GM21526 (cell line): ENCODE measurements around the gene MYO9A.
"Not testable (repeated sequence)": the region's sequence is repeated elsewhere in the genome, so short reads cannot be mapped to it uniquely, and the experiment has no call there.

Experiments
- ATAC-seq: cut with Tn5 transposase; IDR thresholded peaks from one replicate; pipeline ENCODE4 v1.9.1; 2021; ENCODE audit warnings: moderate library complexity; ENCODE audit not compliant: unreplicated experiment, low FRiP score

MYO9A gene

DNA sequence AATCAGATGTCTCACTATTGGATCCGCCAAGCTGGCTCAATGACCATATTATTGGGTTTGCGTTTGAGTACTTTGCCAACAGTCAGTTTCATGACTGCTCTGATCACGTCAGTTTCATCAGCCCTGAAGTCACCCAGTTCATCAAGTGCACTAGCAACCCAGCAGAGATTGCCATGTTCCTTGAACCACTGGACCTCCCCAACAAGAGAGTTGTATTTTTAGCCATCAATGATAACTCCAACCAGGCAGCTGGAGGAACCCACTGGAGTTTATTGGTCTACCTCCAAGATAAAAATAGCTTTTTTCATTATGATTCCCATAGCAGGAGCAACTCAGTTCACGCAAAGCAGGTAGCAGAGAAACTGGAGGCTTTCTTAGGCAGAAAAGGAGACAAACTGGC lies 21.7 kb upstream of the MYO9A start:
- no peak for ATAC-seq

DNA sequence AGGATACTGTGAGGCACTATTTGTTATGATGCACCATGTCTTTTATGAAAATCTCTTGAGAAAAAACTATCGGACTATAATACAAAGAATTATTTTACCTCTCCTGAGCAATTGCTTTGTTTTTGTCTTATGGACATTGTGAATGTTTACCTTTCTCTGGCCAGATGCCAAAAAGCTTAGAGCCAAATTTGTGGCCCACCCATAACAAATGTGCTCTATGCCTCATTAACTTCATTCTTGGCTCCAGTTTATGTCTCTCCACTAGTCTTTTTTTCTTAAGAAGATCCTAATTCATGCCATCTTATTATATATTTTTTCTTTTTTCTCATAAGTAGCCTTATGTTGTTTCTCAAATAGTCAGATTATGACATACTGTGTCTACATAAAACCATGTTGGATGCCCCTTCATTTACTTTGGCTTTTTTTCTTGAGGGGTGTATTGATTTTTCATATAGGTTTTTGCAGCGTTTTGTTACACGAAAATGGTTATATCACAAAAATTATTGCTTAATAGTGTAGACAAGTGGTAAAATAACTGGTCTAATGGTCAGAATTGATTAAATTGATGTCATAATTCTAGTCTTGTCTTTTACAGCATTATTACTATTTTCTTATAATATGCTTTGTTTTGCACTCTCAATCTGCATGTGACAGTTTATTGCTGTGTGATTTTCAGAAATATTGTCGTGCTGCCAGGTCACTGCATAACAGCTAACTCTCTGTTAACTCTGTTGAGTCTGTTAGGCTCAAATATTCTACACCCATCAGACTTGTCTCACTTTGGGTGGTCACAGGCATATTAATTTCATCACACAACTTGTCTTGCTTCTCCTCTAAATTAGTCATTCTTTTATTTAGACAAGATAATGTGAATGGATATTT lies 18.5 kb upstream of the MYO9A start:
- no peak for ATAC-seq

DNA sequence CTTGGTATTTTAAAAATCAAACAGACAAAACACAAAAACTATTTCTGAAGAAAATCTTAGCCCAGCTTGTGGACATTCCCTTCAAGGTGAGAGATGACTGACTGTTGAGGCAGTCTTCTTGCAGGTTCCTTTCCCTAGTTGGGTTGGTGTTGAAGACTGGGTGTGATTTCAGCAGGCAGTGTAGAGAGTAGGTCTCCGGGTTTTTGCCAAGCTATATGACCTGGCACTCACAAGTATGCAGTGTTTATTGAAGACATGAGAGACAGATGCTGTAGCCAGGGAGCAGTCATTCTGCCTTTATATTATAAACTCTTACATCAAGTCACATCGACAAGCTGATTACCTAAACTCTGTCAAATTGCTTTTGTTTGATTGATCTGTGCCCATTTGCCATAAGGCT lies 17.8 kb upstream of the MYO9A start:
- no peak for ATAC-seq

DNA sequence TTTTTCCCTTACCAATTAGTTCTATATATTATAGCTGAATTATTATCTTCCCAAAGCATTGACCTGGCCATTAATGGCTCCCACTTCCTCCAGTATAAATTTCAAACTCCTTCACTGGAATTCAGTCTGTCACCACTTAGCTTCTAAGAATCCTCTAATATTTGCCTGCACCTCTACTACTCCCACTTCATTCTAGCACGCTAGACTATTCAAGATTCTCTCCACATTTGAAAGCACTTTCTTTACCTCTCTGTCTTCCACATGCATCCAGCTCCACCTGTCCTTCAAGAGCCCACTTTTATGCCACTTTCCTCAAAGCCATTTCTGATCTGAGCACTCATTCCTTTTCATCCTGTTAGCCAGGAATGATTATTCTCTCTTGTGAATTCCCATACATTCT lies 15.3 kb upstream of the MYO9A start:
- ATAC-seq = no peak

DNA sequence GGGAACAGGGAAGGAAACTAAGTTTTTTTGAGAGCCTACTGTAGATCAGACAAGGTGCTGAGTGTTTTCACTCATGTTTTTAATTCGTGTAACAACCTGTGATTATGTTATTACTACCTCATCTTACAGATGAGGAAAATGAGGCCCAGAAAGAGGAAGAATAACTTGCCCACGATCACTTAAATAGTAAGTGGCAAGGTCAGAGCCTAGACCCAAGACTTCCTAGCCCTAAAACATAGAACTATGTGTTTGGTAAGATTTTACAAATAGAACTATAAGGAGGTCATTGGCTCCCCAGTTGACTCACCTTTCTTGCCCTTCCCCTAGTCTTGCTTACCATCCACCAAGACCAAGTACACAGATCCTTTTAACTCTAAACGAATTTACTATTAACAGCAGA lies 14.0 kb upstream of the MYO9A start:
- ATAC-seq = no peak

DNA sequence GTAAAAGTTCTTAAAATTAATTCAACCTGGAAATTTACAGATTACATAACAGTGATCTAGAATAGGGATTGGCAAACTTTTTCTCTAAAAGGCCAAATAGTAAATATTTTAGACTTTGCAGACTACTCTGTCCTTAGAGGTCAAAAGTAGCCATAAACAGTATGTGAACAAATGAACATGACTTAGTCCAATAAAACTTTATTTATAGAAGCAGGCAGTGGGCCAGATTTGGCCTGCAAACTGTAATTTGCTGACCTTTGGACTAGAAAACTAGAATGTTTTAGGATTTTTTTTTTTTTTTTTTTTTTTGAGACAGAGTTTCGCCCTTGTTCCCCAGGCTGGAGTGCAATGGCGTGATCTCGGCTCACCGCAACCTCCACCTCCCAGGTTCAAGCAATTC lies 12.3 kb upstream of the MYO9A start:
- ATAC-seq = no peak

DNA sequence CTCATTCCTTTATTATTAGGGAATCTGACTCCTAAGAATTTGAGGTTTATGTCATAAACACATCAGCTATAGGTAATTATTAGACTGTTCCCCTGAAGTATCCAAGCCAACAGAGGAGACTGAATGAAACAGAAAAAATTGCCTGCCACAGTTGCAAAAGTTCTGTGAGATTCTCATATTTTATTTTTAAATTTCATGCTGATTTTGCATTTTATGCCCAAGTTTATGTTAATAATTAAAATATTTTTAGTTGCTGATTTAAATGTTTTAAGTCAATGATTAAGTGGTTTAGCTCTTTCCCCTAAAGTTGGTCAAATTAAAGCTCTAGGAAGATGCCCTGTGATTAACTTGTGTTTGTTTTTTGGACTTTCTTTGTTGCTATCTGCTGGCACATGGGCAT lies 10.4 kb upstream of the MYO9A start:
- ATAC-seq = no peak

DNA sequence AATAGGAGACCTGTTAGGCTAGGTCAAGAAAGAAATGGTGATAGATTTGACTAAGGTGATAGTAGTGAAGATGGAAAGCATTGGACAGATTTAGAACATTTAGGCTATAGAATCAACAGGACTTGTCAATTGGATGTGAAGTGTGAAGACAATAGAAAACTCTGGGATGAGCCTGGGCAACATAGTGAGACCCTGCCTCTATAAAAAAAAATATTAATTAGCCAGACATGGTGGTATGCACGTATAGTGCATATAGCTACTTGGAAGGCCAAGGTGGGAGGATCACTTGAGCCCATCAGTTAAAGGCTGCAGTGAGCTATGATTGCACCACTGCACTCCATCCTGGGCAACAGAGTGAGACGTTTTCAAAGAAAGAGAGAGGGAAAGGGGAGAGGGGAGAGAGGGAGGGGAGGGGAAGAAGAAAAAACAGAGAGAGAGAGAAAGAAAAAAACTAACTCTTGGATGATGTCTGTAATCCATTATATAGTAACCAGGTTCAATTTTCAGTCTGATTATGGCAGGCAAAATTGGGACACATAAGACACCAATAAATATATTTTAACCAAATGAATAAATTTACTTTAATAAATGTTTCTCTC lies 9.9 kb upstream of the MYO9A start:
- ATAC-seq = no peak

DNA sequence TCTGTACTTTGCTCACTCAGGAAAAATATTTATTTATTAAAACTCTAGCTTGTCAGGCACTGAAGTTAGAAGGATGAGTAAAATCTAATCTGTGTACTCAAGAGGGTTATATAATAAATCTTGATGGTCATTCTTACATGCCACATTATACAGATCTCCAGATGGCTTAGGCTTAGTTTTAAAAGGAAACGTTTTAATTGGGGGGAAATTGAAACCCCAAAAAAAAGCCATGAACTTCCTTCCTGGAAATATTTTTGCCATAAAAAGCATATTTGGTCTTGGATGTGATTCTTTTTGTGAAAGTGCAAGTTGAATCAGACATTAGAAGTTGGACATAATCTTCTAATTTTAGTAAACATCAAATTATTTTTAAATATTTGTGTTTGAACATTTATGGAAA lies 6.3 kb upstream of the MYO9A start:
- no peak for ATAC-seq

DNA sequence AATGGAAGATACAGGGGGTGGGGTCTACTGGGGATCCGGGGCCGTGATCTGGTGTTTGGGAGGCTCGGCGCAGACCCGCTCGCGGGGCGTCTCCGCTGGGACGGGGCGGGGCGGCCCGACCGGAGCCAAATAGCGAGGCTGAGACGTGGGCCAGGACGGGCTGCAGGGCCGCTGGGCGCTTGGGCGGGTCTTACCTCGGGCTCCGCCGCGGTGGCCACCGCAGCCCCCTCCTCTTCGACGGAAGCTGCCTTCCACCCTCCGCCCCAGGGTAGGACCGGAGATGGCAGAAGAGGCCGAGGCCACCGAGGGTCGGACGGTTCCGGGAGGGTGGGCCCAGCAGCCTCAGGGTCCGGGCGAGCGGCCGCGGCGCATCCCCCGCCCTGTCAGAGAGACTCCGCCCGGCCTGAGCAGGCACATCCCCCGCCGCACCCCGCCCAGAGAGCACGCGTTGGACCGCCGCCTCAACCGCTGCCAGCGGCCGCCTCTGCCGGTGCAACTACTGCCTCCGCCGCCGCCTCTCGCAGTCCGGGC lies 399 bp downstream of the MYO9A start:
- ATAC-seq = peak; percentile 59

DNA sequence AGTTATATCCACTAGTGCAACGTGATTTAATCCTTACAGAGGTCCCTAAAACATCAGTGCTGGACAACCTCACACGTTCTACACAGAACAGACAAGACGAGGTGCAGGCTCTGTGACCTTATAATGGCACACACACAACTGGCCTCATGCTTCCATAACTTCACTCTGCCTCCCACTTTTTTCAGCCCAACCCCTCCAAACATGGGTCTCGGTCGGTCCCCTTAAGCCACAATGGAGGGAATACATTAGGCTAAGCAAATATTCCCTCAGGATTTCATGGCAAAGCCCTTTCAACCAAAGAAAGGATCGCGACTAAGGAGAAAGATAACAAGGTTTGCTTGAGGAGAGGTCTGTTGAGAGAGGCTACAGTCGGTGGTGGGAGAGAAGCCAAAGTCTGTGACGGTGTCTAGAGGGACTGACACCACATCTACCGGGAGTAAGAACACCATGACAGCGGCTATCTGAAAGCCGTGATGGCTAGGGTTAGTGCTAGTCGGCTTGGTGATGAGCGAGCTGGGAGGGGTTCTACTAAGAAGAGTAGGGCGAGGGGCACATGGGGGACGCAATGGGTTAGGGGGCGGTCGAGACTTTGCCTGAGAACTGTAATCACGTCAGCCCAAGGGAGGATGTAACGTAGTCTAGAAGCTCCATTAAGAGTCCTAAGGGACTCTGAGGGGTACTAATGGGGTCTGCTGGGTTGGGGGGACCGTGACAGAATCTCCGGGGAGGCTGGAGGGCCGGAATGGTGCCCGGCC lies 1.0 kb downstream of the MYO9A start:
- no peak for ATAC-seq

DNA sequence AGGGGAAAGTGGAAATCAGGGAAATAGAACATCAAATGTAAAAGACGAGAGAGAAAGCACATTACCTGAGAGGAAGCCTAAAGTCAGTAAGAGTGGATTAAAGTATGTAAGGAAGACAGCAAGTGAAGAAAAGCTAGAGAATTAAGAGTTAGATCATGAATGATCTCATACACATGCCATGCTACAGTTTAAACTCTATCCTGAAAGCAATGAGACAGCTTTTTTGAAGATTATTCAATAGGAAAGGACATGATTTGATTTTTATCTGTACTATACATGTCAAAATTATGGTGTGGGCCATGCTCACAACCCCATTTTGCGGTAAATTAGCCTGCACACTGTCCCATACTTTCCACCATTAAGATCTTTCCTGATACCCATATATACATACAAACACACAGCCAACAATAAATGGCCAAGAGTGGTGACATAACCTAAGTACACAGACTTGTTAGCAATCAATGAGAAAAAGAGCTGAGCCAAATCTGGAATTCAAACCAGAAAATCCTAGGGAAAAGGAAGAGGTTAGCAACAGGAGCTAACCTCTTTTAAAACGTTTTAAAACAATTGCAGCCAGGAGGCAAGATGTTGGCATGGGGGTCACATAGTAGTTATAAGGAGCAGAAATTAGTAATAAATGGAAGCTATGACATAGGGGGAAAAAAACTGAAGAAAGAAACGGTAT lies 4.5 kb downstream of the MYO9A start:
- no peak for ATAC-seq

DNA sequence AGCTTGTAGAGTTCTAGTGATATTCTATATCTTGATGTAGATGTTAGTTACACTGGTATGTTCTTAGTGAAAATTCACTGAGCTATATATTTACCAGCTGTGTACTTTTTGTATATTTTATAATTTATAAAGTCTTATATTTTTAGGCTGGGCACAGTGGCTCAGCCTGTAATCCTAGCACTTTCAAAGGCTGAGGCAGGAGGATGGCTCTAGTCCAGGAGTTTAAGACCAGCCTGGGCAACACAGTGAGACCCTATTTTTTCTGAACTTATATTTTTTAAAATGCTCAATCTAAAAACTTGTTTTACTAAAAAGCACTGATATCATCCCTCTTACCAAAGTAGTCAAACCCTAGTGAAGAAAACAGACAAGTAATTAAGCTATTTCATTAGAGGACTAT lies 5.1 kb downstream of the MYO9A start:
- ATAC-seq = no peak

DNA sequence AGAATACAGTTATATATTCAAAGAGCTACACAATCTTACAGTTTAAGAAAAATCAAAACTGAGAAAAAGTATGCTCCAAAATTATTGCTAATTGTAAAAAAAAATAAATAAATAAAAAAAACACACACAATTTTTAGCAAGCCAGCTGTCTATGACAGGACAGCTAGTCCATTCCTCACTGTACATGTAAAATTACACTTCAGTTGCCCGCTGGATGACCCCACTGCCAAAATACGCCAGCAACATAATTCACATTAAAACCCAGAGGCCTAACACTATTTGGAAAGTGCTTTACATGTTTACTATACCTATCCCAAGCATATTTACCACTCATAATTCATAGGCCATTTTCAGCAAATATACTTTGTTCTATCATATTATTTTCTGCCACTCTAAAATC lies 5.8 kb downstream of the MYO9A start:
- ATAC-seq = no peak

DNA sequence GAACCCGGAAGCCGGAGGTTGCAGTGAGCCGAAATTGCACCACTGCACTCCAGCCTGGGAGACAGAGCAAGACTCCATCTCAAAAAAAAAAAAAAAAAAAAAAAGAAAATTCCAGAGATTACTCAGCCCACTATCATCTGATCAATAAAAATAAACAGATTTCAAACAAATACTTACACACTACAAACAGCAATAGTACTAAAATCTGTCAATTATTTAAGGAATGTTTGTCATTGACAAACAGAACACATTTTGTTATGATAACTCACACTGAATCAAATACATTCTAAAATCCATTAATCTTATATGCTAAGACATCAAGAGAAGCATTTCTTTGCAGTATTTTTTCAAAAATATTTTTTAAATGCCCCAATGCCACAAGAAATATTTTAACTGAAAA lies 7.6 kb downstream of the MYO9A start:
- no peak for ATAC-seq

DNA sequence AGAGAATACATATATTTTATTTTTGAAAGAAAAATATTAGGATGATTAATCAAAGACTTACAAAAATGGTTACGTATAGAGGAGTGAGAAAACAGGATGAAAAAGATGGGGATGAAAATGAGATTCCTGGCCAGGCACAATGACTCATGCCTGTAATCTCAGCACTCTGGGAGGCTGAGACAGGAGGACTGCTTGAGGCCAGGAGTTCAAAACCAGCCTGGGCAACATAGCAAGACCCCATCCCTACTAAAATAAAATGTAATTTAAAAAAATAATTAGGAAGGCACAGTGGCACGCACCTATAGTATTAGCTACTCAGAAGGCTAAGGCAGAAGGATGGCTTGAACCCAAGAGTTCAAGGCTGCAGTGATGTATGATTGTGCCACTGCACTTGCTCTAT lies 11.9 kb downstream of the MYO9A start:
- ATAC-seq = no peak

DNA sequence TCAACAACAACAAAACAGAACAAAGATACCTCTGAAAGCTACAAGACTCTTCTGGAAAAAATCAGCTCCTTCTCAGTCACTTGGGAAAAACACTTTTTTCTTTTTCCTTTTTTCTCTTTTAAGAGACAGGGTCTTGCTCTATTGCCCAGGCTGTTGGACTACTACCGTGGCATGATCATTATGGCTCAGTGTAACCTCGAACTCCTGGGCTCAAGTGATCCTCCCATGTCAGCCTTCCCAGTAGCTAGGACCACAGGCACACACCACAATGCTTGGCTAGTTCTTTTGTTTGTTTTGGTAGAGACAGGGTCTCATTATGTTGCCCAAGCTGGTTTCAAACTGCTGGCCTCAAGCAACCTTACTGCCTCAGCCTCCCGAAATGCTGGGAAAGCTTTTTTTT lies 12.8 kb downstream of the MYO9A start:
- ATAC-seq = no peak

DNA sequence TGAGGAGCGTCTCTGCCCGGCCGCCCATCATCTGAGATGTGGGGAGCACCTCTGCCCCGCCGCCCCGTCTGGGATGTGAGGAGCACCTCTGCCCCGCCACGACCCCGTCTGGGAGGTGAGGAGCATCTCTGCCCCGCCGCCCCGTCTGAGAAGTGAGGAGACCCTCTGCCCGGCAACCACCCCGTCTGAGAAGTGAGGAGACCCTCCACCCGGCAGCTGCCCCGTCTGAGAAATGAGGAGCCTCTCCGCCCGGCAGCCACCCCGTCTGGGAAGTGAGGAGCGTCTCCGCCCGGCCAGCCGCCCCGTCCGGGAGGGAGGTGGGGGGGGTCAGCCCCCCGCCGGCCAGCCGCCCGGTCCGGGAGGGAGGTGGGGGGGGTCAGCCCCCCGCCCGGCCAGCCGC lies 17.4 kb downstream of the MYO9A start:
- not testable (repeated sequence) for ATAC-seq

DNA sequence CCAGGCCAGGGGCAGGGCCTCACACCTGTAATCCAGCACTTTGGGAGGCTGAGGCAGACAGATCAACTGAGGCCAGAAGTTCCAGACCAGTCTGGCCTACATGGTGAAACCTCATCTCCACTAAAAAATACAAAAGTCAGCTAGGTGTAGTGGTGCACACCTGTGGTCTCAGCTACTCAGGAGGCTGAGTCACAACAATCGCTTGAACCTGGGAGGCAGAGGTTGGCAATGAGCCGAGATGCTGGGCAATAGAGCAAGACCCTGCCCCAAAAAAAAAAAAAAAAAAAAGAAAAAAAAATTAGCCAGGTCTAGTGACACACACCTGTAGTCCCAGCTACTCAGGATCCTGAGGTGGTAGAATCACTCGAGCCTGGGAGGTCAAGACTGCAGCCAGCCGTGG lies 18.8 kb downstream of the MYO9A start:
- no peak for ATAC-seq

DNA sequence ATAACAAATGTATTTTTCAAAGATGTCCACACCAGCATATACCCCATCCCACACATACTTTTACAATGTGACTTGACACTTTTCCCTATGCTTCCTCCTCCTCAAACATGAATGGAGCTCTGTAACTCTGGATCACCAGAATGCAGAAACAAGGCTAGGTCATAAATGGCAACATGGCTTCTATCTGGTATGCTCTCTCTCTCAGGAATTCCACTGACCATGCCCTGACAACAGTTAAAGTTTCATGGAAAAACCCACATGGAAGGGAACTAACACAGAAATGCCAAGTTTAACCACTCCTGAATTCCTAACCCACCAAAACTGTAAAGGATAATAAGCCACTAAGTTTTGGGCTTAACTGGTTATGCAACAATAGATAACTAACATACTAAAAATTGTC lies 19.9 kb downstream of the MYO9A start:
- ATAC-seq = no peak

DNA sequence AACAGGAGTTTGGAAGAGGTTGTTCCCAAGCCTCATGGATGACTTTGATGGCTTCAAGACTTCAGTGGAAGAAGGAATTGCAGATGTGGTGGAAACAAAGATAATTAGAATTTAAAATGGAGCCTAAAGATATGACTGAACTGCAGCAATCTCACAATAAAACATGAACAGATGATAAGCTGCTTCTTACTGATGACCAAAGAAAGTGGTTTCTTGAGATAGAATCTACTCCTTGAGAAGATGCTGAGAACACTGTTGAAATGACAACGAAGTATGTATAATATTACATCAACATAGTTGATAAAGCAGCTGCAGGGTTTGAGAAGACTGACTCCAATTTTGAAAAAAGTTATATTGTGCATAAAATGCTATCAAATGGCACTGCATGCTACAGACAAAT lies 21.2 kb downstream of the MYO9A start:
- ATAC-seq = no peak
